Common myeloid progenitor, CD34-positive (primary cell): ENCODE data around the gene DESI1. TPM values are rescaled to one million over a fixed set of nuclear protein-coding genes. Genes with fewer than 3 reads are reported as not detected.
"Not testable (repeated sequence)": the region's sequence is repeated elsewhere in the genome, so short reads cannot be mapped to it uniquely, and the experiment has no call there.

Experiments used
- CTCF ChIA-PET: fragments of 350-600 bp; sonication (Branson Sonifier 250); formaldehyde crosslinking; loops from one replicate; lab custom pipeline; 2021; ENCODE audit warnings: antibody characterized with exemption; lab: Charles Lee
- POLR2A ChIA-PET: fragments of 350-600 bp; sonication (Branson Sonifier 250); formaldehyde crosslinking; loops from one replicate; lab custom pipeline; 2021; ENCODE audit warnings: antibody characterized with exemption; lab: Charles Lee
- DNase-seq, 3 donors: peaks; one replicate each; pipeline versions ENCODE4 v3.0.0 to v3.0.0-alpha.2; 2013
- H3K27ac ChIP-seq, 2 experiments: 1 replicate in 1 of 2; 2 replicates in 1 of 2; pipeline ENCODE4 v1.7.0; 2013; ENCODE audit warnings: inconsistent platforms in 2 of 2, low read length in 2 of 2, mild to moderate bottlenecking in 2 of 2, low read depth in 1 of 2, moderate library complexity in 1 of 2; ENCODE audit not compliant: severe bottlenecking in 2 of 2, insufficient read depth in 1 of 2, poor library complexity in 1 of 2
- H3K27me3 ChIP-seq, 5 experiments: replicated peaks in 2 of 5; 1 replicate in 3 of 5; 2 replicates in 2 of 5; pipeline versions ENCODE4 v1.6.1 to v1.7.0; 2013; ENCODE audit warnings: low read length in 4 of 5, mild to moderate bottlenecking in 2 of 5, moderate library complexity in 2 of 5, inconsistent platforms in 1 of 5; ENCODE audit not compliant: insufficient read depth in 5 of 5, control insufficient read depth in 4 of 5
- H3K36me3 ChIP-seq, 4 experiments: 1 replicate in 2 of 4; 2 replicates in 2 of 4; pipeline versions ENCODE4 v1.6.1 to v1.7.0; 2013; ENCODE audit warnings: low read length in 3 of 4, control low read depth in 1 of 4, mild to moderate bottlenecking in 1 of 4; ENCODE audit not compliant: control insufficient read depth in 4 of 4, insufficient read depth in 4 of 4
- H3K4me1 ChIP-seq, 4 experiments: 1 replicate in 3 of 4; 2 replicates in 1 of 4; pipeline versions ENCODE4 v1.6.1 to v1.7.1; 2013; ENCODE audit warnings: low read length in 3 of 4, mild to moderate bottlenecking in 3 of 4, control low read depth in 1 of 4, inconsistent platforms in 1 of 4, moderate library complexity in 1 of 4; ENCODE audit not compliant: control insufficient read depth in 4 of 4, insufficient read depth in 4 of 4; ENCODE audit errors: control extremely low read depth in 1 of 4
- H3K4me3 ChIP-seq, 7 experiments: 1 replicate in 4 of 7; 2 replicates in 3 of 7; pipeline versions ENCODE4 v1.5.1 to v1.7.0; 2013; ENCODE audit warnings: mild to moderate bottlenecking in 7 of 7, low read length in 6 of 7, moderate library complexity in 6 of 7, inconsistent platforms in 2 of 7, low read depth in 2 of 7, control low read depth in 1 of 7; ENCODE audit not compliant: insufficient read depth in 4 of 7, control insufficient read depth in 1 of 7; ENCODE audit errors: extremely low read depth in 1 of 7
- H3K9me3 ChIP-seq, 5 experiments: 1 replicate in 4 of 5; 2 replicates in 1 of 5; pipeline versions ENCODE4 v1.6.1 to v1.7.1; 2013; ENCODE audit warnings: low read length in 4 of 5, mild to moderate bottlenecking in 2 of 5, inconsistent platforms in 1 of 5, low read depth in 1 of 5, moderate library complexity in 1 of 5; ENCODE audit not compliant: control insufficient read depth in 4 of 5, insufficient read depth in 2 of 5; ENCODE audit errors: control extremely low read depth in 1 of 5
- WGBS: methylation state at CpG from one replicate; pipeline ENCODE4 v1.1.5; 2013; ENCODE audit not compliant: insufficient coverage; 5-methylcytosine and 5-hydroxymethylcytosine counted together
- polyA plus RNA-seq: library from polyadenylated mRNA; unstranded; fragments of 120-200 nt; gene quantifications from one replicate; pipeline ENCODE4 v1.2.1, GENCODE V29; 2013

DESI1 gene
- polyA plus RNA-seq = 13.8 TPM

DNA sequence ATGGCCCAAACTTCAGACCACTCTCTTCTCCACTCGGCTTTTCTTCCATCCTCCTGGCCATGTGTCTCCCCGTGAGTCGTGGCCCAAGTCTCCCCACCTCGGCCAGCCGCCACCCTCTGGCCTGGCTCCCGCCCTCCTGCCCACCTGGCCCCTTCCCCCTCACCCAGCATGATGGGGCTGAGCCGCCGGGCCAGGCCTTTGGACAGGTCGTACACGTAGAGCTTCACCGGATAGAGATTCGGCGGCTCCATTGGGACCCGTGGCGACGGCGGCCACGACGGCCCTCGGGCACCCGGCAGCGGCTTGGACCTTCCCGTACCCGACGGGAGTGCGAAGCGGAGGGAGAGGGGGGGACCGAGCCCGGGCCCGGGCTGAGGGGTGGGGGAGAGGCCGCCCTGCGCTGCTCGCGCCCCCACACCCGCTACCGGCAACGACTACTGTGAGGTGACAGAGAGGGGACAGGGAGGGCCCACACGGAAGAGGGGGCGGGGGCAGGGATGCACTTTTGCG is at the start of gene DESI1:
DESI1 (minus strand) TSS at position 455 of the 510 bp plus-strand sequence; CDS start at position 251, 204 bp downstream.
- Histone ChIP-seq H3K27me3 (peaks cover 0 to 28% (median 7%) of the 10 kb centered on the region in 5 experiments), H3K4me1 (peaks cover 12 to 27% (median 22%) of the 10 kb centered on the region in 4 experiments), H3K4me3 (peak within 1 kb of the TSS; percentile 65 to 98 (median 88)), H3K27ac (peak within 1 kb of the TSS; percentile 93 to 98), H3K9me3 (no peaks in the 10 kb centered on the region), H3K36me3 (peaks cover 0 to 26% (median 11%) of the 10 kb centered on the region in 4 experiments)
- CTCF ChIA-PET = interaction anchor here (1.4 to 1.6 kb wide), 2 partner anchors 12 to 42 kb away, joined by 3 to 4 read pairs; no protein-coding TSS in a partner anchor
- 0% methylated on average over 17 of the region's 40 CpGs for WGBS
- DNase-seq = peak in 1 of 3 donors; percentile 22
- POLR2A ChIA-PET = interaction anchor here (1.0 kb wide), 1 partner anchor 64 kb away, joined by 3 read pairs; no protein-coding TSS in a partner anchor

- Histone ChIP-seq H3K27ac (no peak overlapping the region), H3K9me3 (no peaks in the 10 kb centered on the region), H3K4me1 (peaks cover 0 to 9% (median 7%) of the 10 kb centered on the region in 4 experiments), H3K36me3 (peaks cover 10 to 35% (median 12%) of the 10 kb centered on the region in 4 experiments), H3K4me3 (no peak overlapping the region), H3K27me3 (no peaks in the 10 kb centered on the region)
- WGBS = 95% methylated on average over 11 of the region's 21 CpGs
- CTCF ChIA-PET = no interaction called here
- POLR2A ChIA-PET = no interaction called here
- no peak for DNase-seq
These were observed 48.4 kb upstream of the DESI1 start for GRCh38 chr22:41668971-41669911.

DNA sequence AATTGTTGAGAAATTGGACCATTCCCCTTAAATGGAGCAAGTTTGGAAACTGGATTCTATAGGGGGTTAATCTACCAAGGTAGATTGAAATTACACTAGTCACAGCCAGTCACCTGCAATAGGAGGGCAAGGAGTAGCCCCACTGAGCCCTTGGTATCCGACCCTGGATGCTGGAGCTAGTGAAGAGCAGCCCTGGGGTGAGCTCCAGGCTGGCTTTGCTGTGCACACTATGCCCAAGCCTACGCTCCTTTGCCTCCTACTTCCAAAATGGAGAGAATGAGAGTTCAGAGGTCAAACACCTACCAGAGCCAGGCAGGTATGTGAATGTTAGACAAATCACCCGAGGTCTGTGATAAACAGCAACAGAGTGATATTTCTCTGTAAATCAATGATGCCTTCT is 44.1 kb upstream of the DESI1 start:
- Histone ChIP-seq H3K9me3 (no peaks in the 10 kb centered on the region), H3K4me1 (peaks cover 0 to 9% (median 7%) of the 10 kb centered on the region in 4 experiments), H3K27ac (no peak overlapping the region), H3K27me3 (no peaks in the 10 kb centered on the region), H3K36me3 (peaks cover 16 to 54% (median 33%) of the 10 kb centered on the region in 4 experiments), H3K4me3 (no peak overlapping the region)
- CTCF ChIA-PET = interaction anchor here (1.1 to 3.7 kb wide), 5 partner anchors 10 to 276 kb away, joined by 3 to 22 read pairs (median 11); no protein-coding TSS in a partner anchor
- POLR2A ChIA-PET = no interaction called here
- 100% methylated on average over 2 of the region's 3 CpGs for WGBS
- no peak for DNase-seq

DNA sequence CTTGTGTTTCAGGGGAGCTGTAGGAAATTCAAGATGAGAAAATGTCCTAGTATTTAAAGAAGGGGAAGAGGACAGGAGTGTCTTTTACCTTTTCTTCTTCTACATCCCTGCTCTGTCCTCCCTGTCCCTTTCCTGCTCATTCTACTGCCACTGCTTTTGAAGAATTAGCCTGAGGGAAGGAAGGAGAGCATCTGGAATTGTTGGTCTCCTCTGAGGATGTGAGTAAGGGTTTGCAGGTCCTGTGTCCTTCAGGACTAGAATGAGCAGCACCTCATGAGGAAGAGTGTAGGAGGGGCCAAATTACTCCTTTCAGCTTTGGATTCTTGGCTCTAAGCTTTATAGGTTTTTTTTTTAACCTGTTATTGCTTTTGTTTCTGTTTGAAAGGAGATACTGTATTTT is 43.6 kb upstream of the DESI1 start:
- Histone ChIP-seq H3K27ac (peak overlapping the region in 1 of 2 experiments; percentile 9), H3K9me3 (no peaks in the 10 kb centered on the region), H3K4me1 (peaks cover 0 to 9% (median 7%) of the 10 kb centered on the region in 4 experiments), H3K27me3 (no peaks in the 10 kb centered on the region), H3K36me3 (peaks cover 16 to 57% (median 38%) of the 10 kb centered on the region in 4 experiments), H3K4me3 (no peak overlapping the region)
- ChIA-PET CTCF (interaction anchor here (1.1 to 3.7 kb wide), 2 partner anchors 9 to 18 kb away, joined by 3 to 22 read pairs; no protein-coding TSS in a partner anchor), POLR2A (no interaction called here)
- no peak for DNase-seq

GRCh38 chr22:41663594-41663993 is 42.8 kb upstream of the DESI1 start:
- H3K36me3 ChIP-seq = peaks cover 16 to 60% (median 44%) of the 10 kb centered on the region in 4 experiments
- CTCF ChIA-PET = interaction anchor here (0.8 to 1.5 kb wide), 3 partner anchors 12 to 36 kb away, joined by 3 to 6 read pairs (median 3); partner anchors contain the start of gene MEI1
- H3K9me3 ChIP-seq, H3K4me1 ChIP-seq, POLR2A ChIA-PET, H3K4me3 ChIP-seq, DNase-seq, H3K27me3 ChIP-seq: not testable (repeated sequence)
- H3K27ac ChIP-seq = peak overlapping the region in 1 of 2 experiments; percentile 58
- WGBS = no CpG with 5 or more reads among the region's 9 CpGs

GRCh38 chr22:41661713-41662112 is 40.9 kb upstream of the DESI1 start:
- Histone ChIP-seq H3K4me3 (no peak overlapping the region), H3K9me3 (no peaks in the 10 kb centered on the region), H3K4me1 (peaks cover 0 to 2% (median 0%) of the 10 kb centered on the region in 4 experiments), H3K27ac (no peak overlapping the region), H3K36me3 (peaks cover 19 to 73% (median 59%) of the 10 kb centered on the region in 4 experiments), H3K27me3 (no peaks in the 10 kb centered on the region)
- DNase-seq = no peak
- no CpG with 5 or more reads among the region's 2 CpGs for WGBS
- ChIA-PET CTCF (no interaction called here), POLR2A (no interaction called here)
